Endodermal cell (in vitro differentiated cells): Measurements from ENCODE around the gene LRRC1. TPM values are rescaled to one million over a fixed set of nuclear protein-coding genes. Genes with fewer than 3 reads are reported as not detected.
A peak's percentile ranks its signal among the peaks of the same experiment; 100 is the strongest.

Experiments
- DNase-seq: peaks from one replicate; pipeline ENCODE4 v3.0.0-alpha.2; 2017
- H3K27ac ChIP-seq: 2 replicates; pipeline ENCODE4 v1.5.1; 2013; ENCODE audit warnings: mild to moderate bottlenecking, low read depth, low read length, moderate library complexity
- H3K27me3 ChIP-seq: 2 replicates; pipeline ENCODE4 v1.6.1; 2013; ENCODE audit warnings: mild to moderate bottlenecking, low read length, moderate library complexity; ENCODE audit not compliant: insufficient read depth, control insufficient read depth, poor library complexity, severe bottlenecking
- H3K36me3 ChIP-seq: 2 replicates; pipeline ENCODE4 v1.7.0; 2013; ENCODE audit warnings: mild to moderate bottlenecking, low read length, moderate library complexity; ENCODE audit not compliant: control insufficient read depth, insufficient read depth
- H3K4me1 ChIP-seq: one replicate; pipeline ENCODE4 v1.7.0; 2013; ENCODE audit warnings: low read length; ENCODE audit not compliant: control insufficient read depth, insufficient read depth
- H3K4me3 ChIP-seq: 2 replicates; pipeline ENCODE4 v1.5.1; 2013; ENCODE audit warnings: mild to moderate bottlenecking, low read length, moderate library complexity
- H3K9ac ChIP-seq: 2 replicates; pipeline ENCODE4 v1.6.1; 2013; ENCODE audit warnings: mild to moderate bottlenecking, low read length, moderate library complexity; ENCODE audit not compliant: poor library complexity, severe bottlenecking; ENCODE audit errors: extremely low read depth
- H3K9me3 ChIP-seq: 2 replicates; pipeline ENCODE4 v1.6.1; 2013; ENCODE audit warnings: mild to moderate bottlenecking, low read length, moderate library complexity; ENCODE audit not compliant: control insufficient read depth
- H3K27ac Mint-ChIP-seq: 2 replicates; pipeline ENCODE4 v1.8.0; 2020; ENCODE audit warnings: mixed read lengths
- H3K27me3 Mint-ChIP-seq: 2 replicates; pipeline ENCODE4 v1.8.0; 2021; ENCODE audit warnings: mild to moderate bottlenecking, mixed read lengths; ENCODE audit not compliant: insufficient read depth
- H3K36me3 Mint-ChIP-seq: 2 replicates; pipeline ENCODE4 v1.8.0; 2020; ENCODE audit warnings: low read depth, mixed read lengths
- H3K4me1 Mint-ChIP-seq: 2 replicates; pipeline ENCODE4 v1.8.0; 2020; ENCODE audit warnings: mixed read lengths
- H3K4me3 Mint-ChIP-seq: 2 replicates; pipeline ENCODE4 v1.8.0; 2020; ENCODE audit warnings: mild to moderate bottlenecking, moderate library complexity, mixed read lengths
- H3K9me3 Mint-ChIP-seq: 2 replicates; pipeline ENCODE4 v1.8.0; 2020; ENCODE audit warnings: mild to moderate bottlenecking, mixed read lengths
- WGBS, 2 experiments: methylation state at CpG; one replicate each; pipeline versions ENCODE4 v1.1.5 to v1.1.7; 2013; ENCODE audit warnings: missing lambda C conversion rate in 2 of 2, mixed read lengths in 1 of 2; ENCODE audit not compliant: insufficient coverage in 1 of 2, insufficient read length in 1 of 2; 5-methylcytosine and 5-hydroxymethylcytosine counted together
- total RNA-seq, 2 donors: library from RNA; stranded (reverse); fragmentation: NEBNext Ultra II Directional in 1 of 2; extraction: Animal tissue kit (Norgen Biotek cat#: 25700) in 1 of 2; gene quantifications; 2 replicates in 1 of 2; 3 replicates in 1 of 2; pipeline ENCODE4 v1.2.1, GENCODE V29; 2021
- TF ChIP-seq, protein P1 (sequence below): fragments of 200-600 bp; sonication (generic); conservative IDR thresholded peaks from 2 replicates; pipeline ENCODE4 v1.5.0; 2021; ENCODE audit warnings: antibody characterized with exemption, mild to moderate bottlenecking

LRRC1 gene
- total RNA-seq, 2 donors from 2014 or later = 14.1 to 15.3 TPM

DNA sequence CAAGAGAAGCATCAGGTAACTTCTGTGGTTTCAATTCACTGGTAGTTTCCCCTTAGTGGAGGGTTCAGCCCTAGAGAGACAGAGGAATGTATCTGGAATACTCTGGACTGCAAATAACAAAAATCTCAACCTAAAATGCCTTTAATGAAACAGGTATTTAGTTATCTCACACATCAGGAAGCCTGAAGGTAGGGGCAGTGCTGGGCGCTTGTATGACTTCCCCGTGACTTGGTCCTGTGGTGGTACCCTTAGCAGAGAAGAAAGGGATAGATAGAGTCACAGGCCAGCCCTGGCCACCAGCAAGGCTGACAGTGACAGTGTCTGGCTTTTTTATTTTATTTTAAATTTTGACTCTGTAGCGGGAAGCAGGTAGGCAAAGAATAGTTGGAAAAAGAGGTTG is 14.9 kb downstream of the LRRC1 start:
- H3K4me1 ChIP-seq = peaks cover 14% of the 10 kb centered on the region
- no peak overlapping the region for H3K27ac Mint-ChIP-seq
- no peaks in the 10 kb centered on the region for H3K36me3 ChIP-seq
- TF ChIP-seq, protein P1, sequence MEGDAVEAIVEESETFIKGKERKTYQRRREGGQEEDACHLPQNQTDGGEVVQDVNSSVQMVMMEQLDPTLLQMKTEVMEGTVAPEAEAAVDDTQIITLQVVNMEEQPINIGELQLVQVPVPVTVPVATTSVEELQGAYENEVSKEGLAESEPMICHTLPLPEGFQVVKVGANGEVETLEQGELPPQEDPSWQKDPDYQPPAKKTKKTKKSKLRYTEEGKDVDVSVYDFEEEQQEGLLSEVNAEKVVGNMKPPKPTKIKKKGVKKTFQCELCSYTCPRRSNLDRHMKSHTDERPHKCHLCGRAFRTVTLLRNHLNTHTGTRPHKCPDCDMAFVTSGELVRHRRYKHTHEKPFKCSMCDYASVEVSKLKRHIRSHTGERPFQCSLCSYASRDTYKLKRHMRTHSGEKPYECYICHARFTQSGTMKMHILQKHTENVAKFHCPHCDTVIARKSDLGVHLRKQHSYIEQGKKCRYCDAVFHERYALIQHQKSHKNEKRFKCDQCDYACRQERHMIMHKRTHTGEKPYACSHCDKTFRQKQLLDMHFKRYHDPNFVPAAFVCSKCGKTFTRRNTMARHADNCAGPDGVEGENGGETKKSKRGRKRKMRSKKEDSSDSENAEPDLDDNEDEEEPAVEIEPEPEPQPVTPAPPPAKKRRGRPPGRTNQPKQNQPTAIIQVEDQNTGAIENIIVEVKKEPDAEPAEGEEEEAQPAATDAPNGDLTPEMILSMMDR = no peak
- DNase-seq = no peak
- H3K4me3 Mint-ChIP-seq = no peak overlapping the region
- no peaks in the 10 kb centered on the region for H3K9me3 Mint-ChIP-seq
- H3K27ac ChIP-seq = no peak overlapping the region
- no peaks in the 10 kb centered on the region for H3K9me3 ChIP-seq
- no peak overlapping the region for H3K4me3 ChIP-seq
- 87 to 95% methylated on average over 3 of the region's 3 CpGs for WGBS, 2 experiments
- H3K4me1 Mint-ChIP-seq = peaks cover 71% of the 10 kb centered on the region
- no peaks in the 10 kb centered on the region for H3K27me3 ChIP-seq
- peaks cover 7% of the 10 kb centered on the region for H3K27me3 Mint-ChIP-seq
- H3K36me3 Mint-ChIP-seq = no peaks in the 10 kb centered on the region
- H3K9ac ChIP-seq = no peak overlapping the region

DNA sequence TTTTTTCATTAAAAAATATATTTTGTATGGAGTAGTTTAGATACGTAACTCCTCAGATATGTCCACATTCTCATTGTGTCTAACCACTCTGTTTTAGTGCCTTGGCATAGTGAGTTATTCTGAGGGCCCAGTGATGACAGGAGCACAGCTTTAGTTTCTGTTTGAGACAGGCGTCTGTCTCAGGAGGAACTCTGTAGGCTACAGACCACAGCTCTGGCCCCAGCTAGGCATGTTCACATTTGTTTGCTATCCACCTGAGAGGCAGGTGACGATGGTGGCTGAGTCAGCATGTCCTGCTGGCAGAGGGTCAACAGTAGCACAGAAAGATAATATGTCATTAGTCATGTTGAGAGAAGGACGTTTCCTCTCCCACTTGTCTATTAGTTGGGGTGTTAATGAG is 16.3 kb downstream of the LRRC1 start:
- no peak overlapping the region for H3K9ac ChIP-seq
- TF ChIP-seq, protein P1 = no peak
- peak overlapping the region; percentile 8 for H3K4me3 ChIP-seq
- peaks cover 65% of the 10 kb centered on the region for H3K4me1 Mint-ChIP-seq
- no peaks in the 10 kb centered on the region for H3K36me3 Mint-ChIP-seq
- H3K36me3 ChIP-seq = no peaks in the 10 kb centered on the region
- H3K27me3 Mint-ChIP-seq = peaks cover 7% of the 10 kb centered on the region
- no peaks in the 10 kb centered on the region for H3K9me3 ChIP-seq
- peaks cover 14% of the 10 kb centered on the region for H3K4me1 ChIP-seq
- H3K9me3 Mint-ChIP-seq = no peaks in the 10 kb centered on the region
- no peaks in the 10 kb centered on the region for H3K27me3 ChIP-seq
- 33 to 59% methylated on average over 3 to 4 of the region's 4 CpGs for WGBS, 2 experiments
- H3K27ac Mint-ChIP-seq = peak overlapping the region; percentile 56
- peak; percentile 95 for DNase-seq
- no peak overlapping the region for H3K4me3 Mint-ChIP-seq
- no peak overlapping the region for H3K27ac ChIP-seq

DNA sequence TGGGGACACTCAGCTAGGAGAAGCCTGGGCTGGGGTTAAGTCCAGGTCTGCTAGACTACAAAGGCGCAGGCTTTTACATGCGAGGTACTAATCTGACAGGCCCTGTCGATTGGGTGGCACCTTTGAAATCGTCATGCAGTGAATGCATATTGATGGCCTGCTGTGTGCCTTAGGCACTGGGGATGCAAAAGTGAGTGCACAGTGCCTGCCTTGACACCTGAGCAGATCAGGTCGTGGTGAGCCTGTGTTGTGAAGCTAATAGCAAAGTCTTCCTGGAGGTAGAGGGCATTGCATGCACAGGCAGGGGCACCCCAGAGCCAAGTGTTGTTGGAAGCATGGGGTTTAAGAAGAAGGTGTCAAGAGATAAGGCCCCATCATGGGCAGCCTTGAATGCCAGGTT is 16.9 kb downstream of the LRRC1 start:
- no peaks in the 10 kb centered on the region for H3K27me3 ChIP-seq
- no peaks in the 10 kb centered on the region for H3K9me3 ChIP-seq
- H3K9ac ChIP-seq = no peak overlapping the region
- no peaks in the 10 kb centered on the region for H3K9me3 Mint-ChIP-seq
- H3K27me3 Mint-ChIP-seq = peaks cover 7% of the 10 kb centered on the region
- no peak overlapping the region for H3K4me3 ChIP-seq
- H3K4me3 Mint-ChIP-seq = no peak overlapping the region
- TF ChIP-seq, protein P1 = no peak
- 36 to 37% methylated on average over 5 of the region's 5 CpGs for WGBS, 2 experiments
- H3K36me3 Mint-ChIP-seq = no peaks in the 10 kb centered on the region
- peaks cover 60% of the 10 kb centered on the region for H3K4me1 Mint-ChIP-seq
- peaks cover 9% of the 10 kb centered on the region for H3K4me1 ChIP-seq
- no peak overlapping the region for H3K27ac ChIP-seq
- peak; percentile 83 for DNase-seq
- no peak overlapping the region for H3K27ac Mint-ChIP-seq
- H3K36me3 ChIP-seq = no peaks in the 10 kb centered on the region
